IMR-90 (cell line): ENCODE data around the gene TNS1. TPM values are rescaled to one million over a fixed set of nuclear protein-coding genes. Genes with fewer than 3 reads are reported as not detected.
A peak's percentile ranks its signal among the peaks of the same experiment; 100 is the strongest.

Source experiments
- ATAC-seq: fragments of 200-7000 bp; cut with Tn5 transposase; 2 replicates; pipeline ENCODE4 v1.9.1; 2020; ENCODE audit warnings: low read depth, mild to moderate bottlenecking, moderate library complexity
- BruUV-seq: library from RNA; stranded (reverse); fragments of 400-500 nt; replicated peaks from 2 replicates; lab custom pipeline; 2021; lab: Mats Ljungman, UMichigan
- CTCF ChIA-PET: fragments of 300-600 bp; formaldehyde crosslinking; extraction: SDS; loops from one replicate; lab custom pipeline; 2021; ENCODE audit warnings: antibody characterized with exemption; lab: Yijun Ruan, JAX
- POLR2A ChIA-PET: fragments of 300-600 bp; sonication (Branson Sonifier 250); formaldehyde crosslinking; loops from one replicate; lab custom pipeline; 2022; ENCODE audit warnings: antibody characterized with exemption; ENCODE audit not compliant: unreplicated experiment; lab: Charles Lee
- DNase-seq: peaks from one replicate; pipeline ENCODE4 v3.0.0; 2013
- H2AFZ ChIP-seq: replicated peaks from 2 replicates; pipeline ENCODE3; 2013; ENCODE audit warnings: low read length, mild to moderate bottlenecking; ENCODE audit not compliant: poor library complexity
- H2AK5ac ChIP-seq: 2 replicates; pipeline ENCODE4 v1.6.1; 2013; ENCODE audit warnings: low read depth, low read length, inconsistent platforms
- H2AK9ac ChIP-seq: replicated peaks from 2 replicates; pipeline ENCODE3; 2013; ENCODE audit warnings: mild to moderate bottlenecking, low read depth, low read length, moderate library complexity; ENCODE audit not compliant: poor library complexity
- H2BK120ac ChIP-seq: 2 replicates; pipeline ENCODE4 v1.6.1; 2013; ENCODE audit warnings: low read depth, low read length, inconsistent platforms
- H2BK15ac ChIP-seq: 3 replicates; pipeline ENCODE4 v1.6.1; 2013; ENCODE audit warnings: low read depth, low read length, inconsistent platforms
- H2BK20ac ChIP-seq: 2 replicates; pipeline ENCODE4 v1.6.1; 2013; ENCODE audit warnings: low read depth, mild to moderate bottlenecking, inconsistent platforms, low read length, moderate library complexity
- H2BK5ac ChIP-seq: 2 replicates; pipeline ENCODE4 v1.6.1; 2013; ENCODE audit warnings: mild to moderate bottlenecking, low read depth, low read length, inconsistent platforms; ENCODE audit not compliant: poor library complexity, severe bottlenecking
- H3K14ac ChIP-seq: replicated peaks from 2 replicates; pipeline ENCODE4 v1.6.1; 2013; ENCODE audit warnings: low read depth, low read length, inconsistent platforms
- H3K18ac ChIP-seq: 2 replicates; pipeline ENCODE4 v1.6.1; 2013; ENCODE audit warnings: low read depth, low read length, control low read depth
- H3K23ac ChIP-seq: 2 replicates; pipeline ENCODE4 v1.6.1; 2013; ENCODE audit warnings: low read depth, low read length, inconsistent platforms
- H3K27ac ChIP-seq: 2 replicates; pipeline ENCODE4 v1.5.1; 2013; ENCODE audit warnings: mild to moderate bottlenecking, control low read depth, low read length; ENCODE audit not compliant: insufficient read depth
- H3K27me3 ChIP-seq: 2 replicates; pipeline ENCODE4 v1.6.1; 2013; ENCODE audit warnings: low read length; ENCODE audit not compliant: control insufficient read depth, insufficient read depth
- H3K36me3 ChIP-seq: 2 replicates; pipeline ENCODE4 v1.6.1; 2013; ENCODE audit warnings: low read length, mixed read lengths; ENCODE audit not compliant: control insufficient read depth, insufficient read depth
- H3K4ac ChIP-seq: 2 replicates; pipeline ENCODE4 v1.6.1; 2013; ENCODE audit warnings: low read depth, low read length, inconsistent platforms
- H3K4me1 ChIP-seq: 2 replicates; pipeline ENCODE4 v1.6.1; 2013; ENCODE audit warnings: low read length, mixed read lengths; ENCODE audit not compliant: control insufficient read depth, insufficient read depth
- H3K4me2 ChIP-seq: 2 replicates; pipeline ENCODE4 v1.6.1; 2013; ENCODE audit warnings: low read depth, mild to moderate bottlenecking, control low read depth, low read length, moderate library complexity
- H3K4me3 ChIP-seq: 2 replicates; pipeline ENCODE4 v1.5.1; 2013; ENCODE audit warnings: low read depth, mild to moderate bottlenecking, control low read depth, low read length, moderate library complexity; ENCODE audit not compliant: insufficient read depth
- H3K56ac ChIP-seq: 2 replicates; pipeline ENCODE4 v1.6.1; 2013; ENCODE audit warnings: low read length, inconsistent platforms; ENCODE audit not compliant: insufficient read depth; ENCODE audit errors: extremely low read depth
- H3K79me1 ChIP-seq, 2 experiments: 2 replicates each; pipeline ENCODE4 v1.6.1; 2013; ENCODE audit warnings: low read length in 2 of 2, inconsistent platforms in 1 of 2, low read depth in 1 of 2
- H3K9ac ChIP-seq: 2 replicates; pipeline ENCODE4 v1.6.1; 2013; ENCODE audit warnings: low read depth, low read length, control low read depth
- H3K9me1 ChIP-seq: 2 replicates; pipeline ENCODE4 v1.6.1; 2013; ENCODE audit warnings: low read length, inconsistent platforms; ENCODE audit not compliant: insufficient read depth
- H3K9me3 ChIP-seq: 2 replicates; pipeline ENCODE4 v1.6.1; 2013; ENCODE audit warnings: low read length; ENCODE audit not compliant: control insufficient read depth, insufficient read depth
- H4K20me1 ChIP-seq: 2 replicates; pipeline ENCODE4 v1.6.1; 2013; ENCODE audit warnings: low read length, inconsistent platforms; ENCODE audit not compliant: insufficient read depth
- H4K5ac ChIP-seq: 2 replicates; pipeline ENCODE4 v1.6.1; 2013; ENCODE audit warnings: mild to moderate bottlenecking, low read depth, low read length, control low read depth
- H4K8ac ChIP-seq, 2 experiments: 2 replicates each; pipeline ENCODE4 v1.6.1; 2013; ENCODE audit warnings: low read depth in 2 of 2, low read length in 2 of 2, control low read depth in 1 of 2, inconsistent platforms in 1 of 2
- H4K91ac ChIP-seq: 2 replicates; pipeline ENCODE4 v1.6.1; 2013; ENCODE audit warnings: low read depth, low read length, inconsistent platforms; ENCODE audit not compliant: insufficient read depth
- BHLHE40 ChIP-seq: fragments of 150-350 bp; IDR thresholded peaks from 2 replicates; pipeline ENCODE4 v1.6.1; 2016; ENCODE audit warnings: mild to moderate bottlenecking, low read depth, low read length
- CEBPB ChIP-seq: IDR thresholded peaks from 2 replicates; pipeline ENCODE4 v1.6.1; 2012; ENCODE audit warnings: low read depth, low read length, improper control_type of control experiment
- CHD1 ChIP-seq: IDR thresholded peaks from 2 replicates; pipeline ENCODE4 v1.6.1; 2012; ENCODE audit warnings: low read depth, low read length, improper control_type of control experiment
- FOS ChIP-seq: fragments of 150-350 bp; IDR thresholded peaks from 2 replicates; pipeline ENCODE4 v1.6.1; 2016; ENCODE audit warnings: low read depth, low read length
- MAFK ChIP-seq: IDR thresholded peaks from 2 replicates; pipeline ENCODE4 v1.6.1; 2012; ENCODE audit warnings: low read depth, low read length, improper control_type of control experiment
- MAZ ChIP-seq: IDR thresholded peaks from 2 replicates; pipeline ENCODE4 v1.6.1; 2012; ENCODE audit warnings: low read depth, mild to moderate bottlenecking, low read length, improper control_type of control experiment, moderate library complexity, borderline replicate concordance
- MXI1 ChIP-seq: IDR thresholded peaks from 2 replicates; pipeline ENCODE4 v1.6.1; 2012; ENCODE audit warnings: low read depth, mild to moderate bottlenecking, low read length, moderate library complexity, borderline replicate concordance
- NFE2L2 ChIP-seq: fragments of 150-350 bp; IDR thresholded peaks from 2 replicates; pipeline ENCODE4 v1.6.1; 2016; ENCODE audit warnings: low read depth, mild to moderate bottlenecking, low read length
- RAD21 ChIP-seq: IDR thresholded peaks from 2 replicates; pipeline ENCODE4 v1.6.1; 2012; ENCODE audit warnings: low read length, improper control_type of control experiment
- RCOR1 ChIP-seq: IDR thresholded peaks from 2 replicates; pipeline ENCODE4 v1.6.1; 2012; ENCODE audit warnings: mild to moderate bottlenecking, low read length, improper control_type of control experiment; ENCODE audit not compliant: insufficient replicate concordance
- RFX5 ChIP-seq: IDR thresholded peaks from 2 replicates; pipeline ENCODE4 v1.8.0; 2012; ENCODE audit warnings: low read depth, mild to moderate bottlenecking, low read length, moderate library complexity
- SMC3 ChIP-seq: fragments of 150-350 bp; IDR thresholded peaks from 2 replicates; pipeline ENCODE4 v1.6.1; 2016; ENCODE audit warnings: low read depth, mild to moderate bottlenecking, antibody characterized with exemption, low read length, moderate library complexity
- WGBS, 2 experiments: methylation state at CpG; one replicate each; pipeline versions ENCODE4 v1.1.5 to v1.1.7; 2013; ENCODE audit warnings: missing lambda C conversion rate in 2 of 2; ENCODE audit not compliant: insufficient read length in 1 of 2; ENCODE audit errors: extremely low coverage in 2 of 2; 5-methylcytosine and 5-hydroxymethylcytosine counted together
- dilution Hi-C: fragments of 300-500 bp; cut with HindIII; formaldehyde crosslinking; loops from one replicate; pipeline ENCODE4 v1.14.3; 2018; ENCODE audit warnings: low sequenced_read_pairs; ENCODE audit not compliant: unreplicated experiment
- in situ Hi-C: fragments of 300-500 bp; cut with MboI; formaldehyde crosslinking; loops from 3 replicates; pipeline ENCODE4 v1.14.3; 2019; ENCODE audit warnings: low sequenced_read_pairs, inconsistent platforms, mixed read lengths
- intact Hi-C: fragments of 100-400 bp; cut with micrococcal nuclease; formaldehyde crosslinking; loops from 2 replicates; pipeline ENCODE4 v1.10.0; 2022
- polyA plus RNA-seq, 3 experiments: library from polyadenylated mRNA; depleted of rRNA; stranded (reverse); fragments of >200 nt; gene quantifications; 2 replicates each; pipeline ENCODE4 v1.2.3, GENCODE V29; 2012; ENCODE audit warnings: low replicate concordance in 1 of 3
- total RNA-seq: library from RNA; depleted of rRNA; stranded (reverse); fragments of >200 nt; gene quantifications from 2 replicates; pipeline ENCODE4 v1.2.3, GENCODE V29; 2012
- TF ChIP-seq, protein P1 (sequence below): fragments of 150-350 bp; IDR thresholded peaks from 2 replicates; pipeline ENCODE4 v1.6.1; 2016; ENCODE audit warnings: low read depth, mild to moderate bottlenecking, low read length, moderate library complexity, borderline replicate concordance
- TF ChIP-seq, protein P2 (sequence below): conservative IDR thresholded peaks from 2 replicates; pipeline ENCODE4 v1.5.1; 2012; ENCODE audit warnings: mild to moderate bottlenecking, low read depth, low read length, improper control_type of control experiment
- TF ChIP-seq, protein P3 (sequence below): fragments of 150-350 bp; IDR thresholded peaks from 2 replicates; pipeline ENCODE4 v1.6.1; 2017; ENCODE audit warnings: mild to moderate bottlenecking, antibody characterized with exemption, low read length, low read depth

TNS1 gene
- total and polyA plus RNA-seq, 2 of the 4 experiments (the other 2 are of a cell fraction) = 41.1 to 45.2 TPM

- POLR2A ChIA-PET = no interaction called here
These were observed 7.0 kb upstream of the TNS1 start for GRCh38 chr2:218009765-218010139.

More at GRCh38 chr2:218009765-218010139, 7.0 kb upstream of the TNS1 start:
- no peaks in the 10 kb centered on the region for H3K9me3 ChIP-seq
- H4K91ac ChIP-seq = peak overlapping the region; percentile 74
- H2AK5ac ChIP-seq = peak overlapping the region; percentile 70; the same call in 1 of the 2 replicates
- H3K79me1 ChIP-seq = peaks cover 4 to 33% of the 10 kb centered on the region in 2 experiments
- TF ChIP-seq, protein P1, sequence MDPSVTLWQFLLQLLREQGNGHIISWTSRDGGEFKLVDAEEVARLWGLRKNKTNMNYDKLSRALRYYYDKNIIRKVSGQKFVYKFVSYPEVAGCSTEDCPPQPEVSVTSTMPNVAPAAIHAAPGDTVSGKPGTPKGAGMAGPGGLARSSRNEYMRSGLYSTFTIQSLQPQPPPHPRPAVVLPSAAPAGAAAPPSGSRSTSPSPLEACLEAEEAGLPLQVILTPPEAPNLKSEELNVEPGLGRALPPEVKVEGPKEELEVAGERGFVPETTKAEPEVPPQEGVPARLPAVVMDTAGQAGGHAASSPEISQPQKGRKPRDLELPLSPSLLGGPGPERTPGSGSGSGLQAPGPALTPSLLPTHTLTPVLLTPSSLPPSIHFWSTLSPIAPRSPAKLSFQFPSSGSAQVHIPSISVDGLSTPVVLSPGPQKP = no peak
- TF ChIP-seq RCOR1 = no peak
- no peak for TF ChIP-seq RFX5
- TF ChIP-seq SMC3 = no peak
- no peak for TF ChIP-seq RAD21
- TF ChIP-seq, protein P2, sequence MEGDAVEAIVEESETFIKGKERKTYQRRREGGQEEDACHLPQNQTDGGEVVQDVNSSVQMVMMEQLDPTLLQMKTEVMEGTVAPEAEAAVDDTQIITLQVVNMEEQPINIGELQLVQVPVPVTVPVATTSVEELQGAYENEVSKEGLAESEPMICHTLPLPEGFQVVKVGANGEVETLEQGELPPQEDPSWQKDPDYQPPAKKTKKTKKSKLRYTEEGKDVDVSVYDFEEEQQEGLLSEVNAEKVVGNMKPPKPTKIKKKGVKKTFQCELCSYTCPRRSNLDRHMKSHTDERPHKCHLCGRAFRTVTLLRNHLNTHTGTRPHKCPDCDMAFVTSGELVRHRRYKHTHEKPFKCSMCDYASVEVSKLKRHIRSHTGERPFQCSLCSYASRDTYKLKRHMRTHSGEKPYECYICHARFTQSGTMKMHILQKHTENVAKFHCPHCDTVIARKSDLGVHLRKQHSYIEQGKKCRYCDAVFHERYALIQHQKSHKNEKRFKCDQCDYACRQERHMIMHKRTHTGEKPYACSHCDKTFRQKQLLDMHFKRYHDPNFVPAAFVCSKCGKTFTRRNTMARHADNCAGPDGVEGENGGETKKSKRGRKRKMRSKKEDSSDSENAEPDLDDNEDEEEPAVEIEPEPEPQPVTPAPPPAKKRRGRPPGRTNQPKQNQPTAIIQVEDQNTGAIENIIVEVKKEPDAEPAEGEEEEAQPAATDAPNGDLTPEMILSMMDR = no peak
- TF ChIP-seq MXI1 = no peak
- TF ChIP-seq BHLHE40 = no peak
- no peak for TF ChIP-seq MAFK
- no peak for TF ChIP-seq CHD1
- no peak for TF ChIP-seq FOS
- no peak for TF ChIP-seq NFE2L2
- TF ChIP-seq MAZ = no peak
- TF ChIP-seq CEBPB = no peak
- TF ChIP-seq, protein P3, sequence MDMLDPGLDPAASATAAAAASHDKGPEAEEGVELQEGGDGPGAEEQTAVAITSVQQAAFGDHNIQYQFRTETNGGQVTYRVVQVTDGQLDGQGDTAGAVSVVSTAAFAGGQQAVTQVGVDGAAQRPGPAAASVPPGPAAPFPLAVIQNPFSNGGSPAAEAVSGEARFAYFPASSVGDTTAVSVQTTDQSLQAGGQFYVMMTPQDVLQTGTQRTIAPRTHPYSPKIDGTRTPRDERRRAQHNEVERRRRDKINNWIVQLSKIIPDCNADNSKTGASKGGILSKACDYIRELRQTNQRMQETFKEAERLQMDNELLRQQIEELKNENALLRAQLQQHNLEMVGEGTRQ = no peak
- H4K20me1 ChIP-seq = no peaks in the 10 kb centered on the region
- H3K18ac ChIP-seq = peak overlapping the region; percentile 71
- H3K4me3 ChIP-seq = peak overlapping the region; percentile 95
- peak overlapping the region; percentile 79; the same call in 1 of the 2 replicates for H4K5ac ChIP-seq
- peak overlapping the region; percentile 91 for H3K9ac ChIP-seq
- dilution Hi-C loops = no loop called here
- peak overlapping the region; percentile 82; the same call in 1 of the 2 replicates for H3K23ac ChIP-seq
- peak overlapping the region; percentile 58; the same call in 2 of the 3 replicates for H2BK15ac ChIP-seq
- DNase-seq (no peak), ATAC-seq (peak; percentile 2; the same call in 1 of the 2 replicates)
- in situ Hi-C loops = no loop called here
- peak overlapping the region; percentile 62 to 79; a peak in 2 of 4 replicates for H4K8ac ChIP-seq
- 0% methylated on average over 1 of the region's 20 CpGs; no CpG with 5 or more reads in 1 of the 2 experiments for WGBS, 2 experiments
- peak overlapping the region; percentile 96 for H2AFZ ChIP-seq
- intact Hi-C loops = no loop called here
- CTCF ChIA-PET = no interaction called here
- peak overlapping the region; percentile 22 for H2BK5ac ChIP-seq
- peak overlapping the region; percentile 86 for H3K14ac ChIP-seq
- peak overlapping the region; percentile 62 for H3K27ac ChIP-seq
- peak overlapping the region; percentile 97 for H3K4me2 ChIP-seq
- peak overlapping the region; percentile 66 for H2AK9ac ChIP-seq
- peaks cover 8% of the 10 kb centered on the region; the same call in 1 of the 2 replicates for H3K27me3 ChIP-seq
- H2BK120ac ChIP-seq = peak overlapping the region; percentile 52
- no peak overlapping the region for H3K56ac ChIP-seq
- peaks cover 29% of the 10 kb centered on the region for H3K4me1 ChIP-seq
- no peak overlapping the region for H2BK20ac ChIP-seq
- BruUV-seq = no TSS peak
- peak overlapping the region; percentile 73 for H3K4ac ChIP-seq
- peaks cover 16% of the 10 kb centered on the region for H3K9me1 ChIP-seq
- H3K36me3 ChIP-seq = no peaks in the 10 kb centered on the region
